Subcutaneous abdominal adipose tissue (tissue), 5 donors: ENCODE data around the gene AKTIP.

Source experiments
- H3K27ac ChIP-seq: one replicate; pipeline ENCODE4 v1.7.0; 2013; ENCODE audit warnings: low read depth, mild to moderate bottlenecking, inconsistent platforms, low read length, moderate library complexity
- H3K27me3 ChIP-seq, 5 donors: one replicate each; pipeline ENCODE4 v1.7.0; 2013; ENCODE audit warnings: low read length in 5 of 5, inconsistent platforms in 1 of 5; ENCODE audit not compliant: control insufficient read depth in 5 of 5, insufficient read depth in 4 of 5
- H3K36me3 ChIP-seq, 5 donors: one replicate each; pipeline ENCODE4 v1.7.0; 2013; ENCODE audit warnings: low read length in 5 of 5; ENCODE audit not compliant: control insufficient read depth in 5 of 5, insufficient read depth in 5 of 5
- H3K4me1 ChIP-seq, 5 donors: one replicate each; pipeline ENCODE4 v1.7.0; 2013; ENCODE audit warnings: low read length in 5 of 5, mild to moderate bottlenecking in 3 of 5, moderate library complexity in 1 of 5; ENCODE audit not compliant: control insufficient read depth in 5 of 5, insufficient read depth in 5 of 5
- H3K4me3 ChIP-seq, 5 donors: one replicate each; pipeline ENCODE4 v1.7.0; 2013; ENCODE audit warnings: low read length in 5 of 5, low read depth in 1 of 5
- H3K9ac ChIP-seq, 5 donors: one replicate each; pipeline ENCODE4 v1.7.0; 2013; ENCODE audit warnings: low read length in 5 of 5, mild to moderate bottlenecking in 4 of 5, moderate library complexity in 3 of 5
- H3K9me3 ChIP-seq, 5 donors: one replicate each; pipeline ENCODE4 v1.7.0; 2013; ENCODE audit warnings: low read length in 5 of 5; ENCODE audit not compliant: control insufficient read depth in 5 of 5
- donor health status: healthy.
- donor health status: healthy.
- donor health status: healthy.
- donor health status: healthy.
- donor health status: healthy.

Gene AKTIP

GRCh38 chr16:53453928-53454327, 49.1 kb downstream of the AKTIP start:
- Histone ChIP-seq H3K27ac (no peak overlapping the region), H3K9ac (no peak overlapping the region), H3K4me1 (no peaks in the 10 kb centered on the region), H3K36me3 (peaks cover 57 to 70% (median 60%) of the 10 kb centered on the region in 5 donors), H3K4me3 (no peak overlapping the region), H3K27me3 (no peaks in the 10 kb centered on the region), H3K9me3 (no peaks in the 10 kb centered on the region)

DNA sequence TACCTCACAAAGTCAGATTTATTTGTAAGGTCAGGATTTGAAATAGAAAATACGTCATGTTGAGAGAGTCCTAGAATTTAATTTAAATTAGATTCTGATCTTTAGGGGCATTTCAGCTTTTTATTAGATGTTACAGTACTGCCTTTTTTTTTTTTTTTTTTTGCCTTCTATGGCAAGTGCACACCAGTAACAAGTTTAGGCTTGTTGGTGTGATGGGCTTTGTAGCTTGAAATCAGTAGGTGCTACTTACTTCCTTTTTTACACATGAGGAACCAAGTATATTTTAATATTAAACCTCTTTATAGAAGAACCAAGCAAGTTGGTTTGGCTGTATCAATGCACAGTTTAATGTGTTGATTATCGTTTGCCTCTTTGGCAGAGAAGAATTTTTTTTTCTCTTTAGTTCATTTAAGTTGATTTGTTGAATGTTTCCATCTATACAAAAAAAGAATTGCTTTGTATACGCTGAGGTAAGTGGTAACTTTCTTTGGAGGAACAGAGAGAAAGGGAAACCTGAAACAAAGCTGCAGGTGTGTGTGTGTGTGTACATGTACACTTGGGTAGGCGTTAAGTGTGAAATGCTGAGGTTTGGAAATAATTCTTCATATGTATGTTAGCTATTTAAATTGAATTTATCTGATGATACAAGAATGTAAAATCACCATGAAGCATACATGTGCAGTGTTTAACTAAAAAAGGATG, 53.0 kb downstream of the AKTIP start:
- Histone ChIP-seq H3K4me3 (no peak overlapping the region), H3K9me3 (no peaks in the 10 kb centered on the region), H3K4me1 (no peaks in the 10 kb centered on the region), H3K27me3 (no peaks in the 10 kb centered on the region), H3K9ac (no peak overlapping the region), H3K36me3 (peaks cover 44 to 54% (median 51%) of the 10 kb centered on the region in 5 donors), H3K27ac (no peak overlapping the region)

GRCh38 chr16:53446090-53446489, 56.9 kb downstream of the AKTIP start:
- Histone ChIP-seq H3K27me3 (no peaks in the 10 kb centered on the region), H3K4me1 (no peaks in the 10 kb centered on the region), H3K4me3 (no peak overlapping the region), H3K27ac (no peak overlapping the region), H3K36me3 (peaks cover 25 to 49% (median 41%) of the 10 kb centered on the region in 5 donors), H3K9ac (no peak overlapping the region), H3K9me3 (no peaks in the 10 kb centered on the region)

DNA sequence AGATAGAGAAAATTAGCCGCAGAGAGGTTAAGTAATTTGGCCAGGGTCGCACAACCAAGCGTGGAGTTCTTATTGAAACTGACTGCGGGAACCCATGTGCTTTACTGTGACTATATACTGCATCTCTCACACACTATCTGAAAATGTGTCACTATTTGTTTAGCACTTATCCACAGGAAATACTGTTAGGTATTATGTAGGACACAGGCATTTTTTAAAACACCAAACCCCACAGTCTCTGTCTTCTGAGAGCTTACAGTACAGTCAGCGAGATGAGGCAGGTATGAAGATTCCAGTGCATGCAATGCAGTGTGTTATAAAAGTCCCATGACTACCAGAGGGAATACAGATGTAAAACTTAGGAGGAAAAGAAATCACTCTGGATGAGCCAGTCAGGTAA, 57.5 kb downstream of the AKTIP start:
- Histone ChIP-seq H3K9ac (no peak overlapping the region), H3K4me3 (no peak overlapping the region), H3K27me3 (no peaks in the 10 kb centered on the region), H3K27ac (no peak overlapping the region), H3K4me1 (no peaks in the 10 kb centered on the region), H3K36me3 (peaks cover 27 to 54% (median 41%) of the 10 kb centered on the region in 5 donors), H3K9me3 (no peaks in the 10 kb centered on the region)
